Measurements from ENCODE around the gene HES5. TPM values are rescaled to one million over a fixed set of nuclear protein-coding genes. Genes with fewer than 3 reads are reported as not detected.

The HES5 gene
- total and polyA plus RNA-seq, 2 donors (not counting 3 experiments of a cell fraction or from before 2014, with no cell fraction given), result 0.07 TPM; not detected in 1

GRCh38 chr1:2513939-2514652 lies 16.0 kb downstream of the HES5 start:
- Histone ChIP-seq H3K9me3 (replicated peaks; ENCODE audit: control insufficient read depth, insufficient read depth, low read length) (no peaks in the 10 kb centered on the region), H3K9me1 (replicated peaks; ENCODE audit: control insufficient read depth, extremely low read depth, insufficient read depth, low read length) (no peaks in the 10 kb centered on the region), H3K4me2 (ENCODE audit: insufficient read depth, low read length) (no peak overlapping the region), H4K20me1 (replicated peaks; ENCODE audit: control insufficient read depth, extremely low read depth, insufficient read depth, low read length) (no peaks in the 10 kb centered on the region), H3K27ac (ENCODE audit: insufficient read depth, low read depth, low read length) (no peak overlapping the region), H3K4me3 (replicated peaks in 1 of 3; ENCODE audit: insufficient read depth in 1 of 3, low read depth in 1 of 3, low read length in 3 of 3) (no peak overlapping the region), H3K79me2 (ENCODE audit: control insufficient read depth, insufficient read depth, low read length) (no peaks in the 10 kb centered on the region), H3K36me3 (ENCODE audit: control insufficient read depth in 2 of 2, extremely low read depth in 1 of 2, insufficient read depth in 2 of 2, low read length in 2 of 2) (peaks cover 3 to 68% of the 10 kb centered on the region in 2 experiments), H3K4me1 (ENCODE audit: control insufficient read depth, extremely low read depth, insufficient read depth, low read length) (no peaks in the 10 kb centered on the region), H3K27me3 (ENCODE audit: control insufficient read depth in 2 of 2, insufficient read depth in 2 of 2, low read length in 2 of 2) (no peaks in the 10 kb centered on the region), H2AFZ (ENCODE audit: low read depth, low read length) (no peak overlapping the region), H3K9ac (replicated peaks; ENCODE audit: extremely low read depth, insufficient read depth, low read length) (no peak overlapping the region)
- dilution Hi-C loops (cut with MboI; ENCODE audit: extremely low pct_ligation_motif_present, low sequenced_read_pairs), result no loop called here
- ChIA-PET POLR2A (no interaction called here), CTCF (interaction anchor here (1.2 to 1.6 kb wide), 2 partner anchors 12 to 33 kb away, joined by 3 read pairs; partner anchors contain the start of gene PANK4)
- FAIRE-seq, result no peak
- no peak for DNase-seq (ENCODE audit: low read depth, low spot score)
- TF ChIP-seq MAX (IDR thresholded peaks at IDR 0.05; ENCODE audit: insufficient read depth, insufficient read length), result no peak
- no peak for TF ChIP-seq POLR2A (IDR thresholded peaks at IDR 0.05; ENCODE audit: low read depth, low read length)
- TF ChIP-seq JUN (IDR thresholded peaks at IDR 0.05; ENCODE audit: borderline replicate concordance, insufficient read depth, insufficient read length, low read depth), result no peak
- TF ChIP-seq GATA2 (IDR thresholded peaks at IDR 0.05; ENCODE audit: insufficient read depth, insufficient read length, low read depth, low read length), result no peak
- no peak for TF ChIP-seq FOS (IDR thresholded peaks at IDR 0.05; ENCODE audit: borderline replicate concordance, insufficient read depth, low read length)
- TF ChIP-seq MYC (IDR thresholded peaks at IDR 0.05; ENCODE audit: low read depth, low read length), result no peak
- TF ChIP-seq POLR2AphosphoS5 (IDR thresholded peaks at IDR 0.05; ENCODE audit: insufficient read depth, low read depth, low read length), result no peak
- no peak for TF ChIP-seq EZH2 (IDR thresholded peaks at IDR 0.05; ENCODE audit: borderline replicate concordance, low read depth, low read length, severe bottlenecking)
- no peak for TF ChIP-seq CTCF (IDR thresholded peaks at IDR 0.05; ENCODE audit: extremely low read depth in 1 of 2, insufficient read depth in 1 of 2, low read depth in 1 of 2, low read length in 2 of 2)
- intact Hi-C loops (cut with micrococcal nuclease), result no loop called here
- no TSS peak for BruUV-seq (replicated peaks)

All from endothelial cell of umbilical vein (primary cell).